NK-92 treated with Interleukin-12 subunit alpha and Interleukin-12 subunit beta, amount 100 ng/mL, for 24 hours (cell line): ENCODE data around the gene DGKD.
"Not testable (repeated sequence)": the region's sequence is repeated elsewhere in the genome, so short reads cannot be mapped to it uniquely, and the experiment has no call there.

ENCODE experiments used
- DNase-seq: peaks from one replicate; lab custom pipeline; 2025; lab: John Stamatoyannopoulos, UW

DGKD gene

GRCh38 chr2:233386382-233387041 is 32.2 kb downstream of the DGKD start:
- peak; percentile 57 for DNase-seq

- DNase-seq = no peak
Measured at GRCh38 chr2:233387225-233387624, 32.9 kb downstream of the DGKD start.

GRCh38 chr2:233387667-233388528 is 33.6 kb downstream of the DGKD start:
- no peak for DNase-seq

- no peak for DNase-seq
Measured at GRCh38 chr2:233389601-233390125, 35.4 kb downstream of the DGKD start.

GRCh38 chr2:233395687-233396086 is 41.4 kb downstream of the DGKD start:
- DNase-seq = no peak

GRCh38 chr2:233396726-233397665 is 42.7 kb downstream of the DGKD start:
- DNase-seq = not testable (repeated sequence)

GRCh38 chr2:233399306-233400225 is 45.3 kb downstream of the DGKD start:
- no peak for DNase-seq

GRCh38 chr2:233400341-233400740 is 46.0 kb downstream of the DGKD start:
- DNase-seq = no peak

GRCh38 chr2:233400961-233401360 is 46.7 kb downstream of the DGKD start:
- DNase-seq = no peak

- DNase-seq = no peak
Measured at GRCh38 chr2:233402346-233402745, 48.1 kb downstream of the DGKD start.

- DNase-seq = no peak
Measured at GRCh38 chr2:233402789-233403188, 48.5 kb downstream of the DGKD start.

- peak; percentile 16 for DNase-seq
Measured at GRCh38 chr2:233404222-233404621, 49.9 kb downstream of the DGKD start.

GRCh38 chr2:233406865-233407264 is 52.6 kb downstream of the DGKD start:
- no peak for DNase-seq

GRCh38 chr2:233407771-233408181 is 53.5 kb downstream of the DGKD start:
- DNase-seq = no peak

- DNase-seq = no peak
Measured at GRCh38 chr2:233408366-233409285, 54.3 kb downstream of the DGKD start.

GRCh38 chr2:233409286-233409991 is 55.1 kb downstream of the DGKD start:
- no peak for DNase-seq

- no peak for DNase-seq
Measured at GRCh38 chr2:233410196-233410760, 56.0 kb downstream of the DGKD start.

- DNase-seq = no peak
Measured at GRCh38 chr2:233411162-233411561, 56.9 kb downstream of the DGKD start.

GRCh38 chr2:233412405-233412804 is 58.1 kb downstream of the DGKD start:
- no peak for DNase-seq
